ENCODE data around the gene TMEM198.

TMEM198 gene

GRCh38 chr2:219525533-219526232, 18.1 kb upstream of the TMEM198 start:
- DNase-seq (ENCODE audit: low read depth): no peak
- H3K4me3 ChIP-seq (ENCODE audit: low read depth, low read length): no peak overlapping the region
- no peak for TF ChIP-seq CTCF (IDR thresholded peaks at IDR 0.05; ENCODE audit: low read depth, low read length, missing control alignments)

GRCh38 chr2:219526320-219527075, 17.3 kb upstream of the TMEM198 start:
- no peak for DNase-seq (ENCODE audit: low read depth)
- no peak overlapping the region for H3K4me3 ChIP-seq (ENCODE audit: low read depth, low read length)

GRCh38 chr2:219527076-219527394, 16.8 kb upstream of the TMEM198 start:
- H3K4me3 ChIP-seq (ENCODE audit: low read depth, low read length): no peak overlapping the region
- no peak for DNase-seq (ENCODE audit: low read depth)
- no peak for TF ChIP-seq CTCF (IDR thresholded peaks at IDR 0.05; ENCODE audit: low read depth, low read length, missing control alignments)

More at GRCh38 chr2:219526320-219527075, 17.3 kb upstream of the TMEM198 start:
- no peak for TF ChIP-seq CTCF (IDR thresholded peaks at IDR 0.05; ENCODE audit: low read depth, low read length, missing control alignments)

GRCh38 chr2:219527472-219527871, 16.4 kb upstream of the TMEM198 start:
- DNase-seq (ENCODE audit: low read depth): no peak
- H3K4me3 ChIP-seq (ENCODE audit: low read depth, low read length): no peak overlapping the region
- no peak for TF ChIP-seq CTCF (IDR thresholded peaks at IDR 0.05; ENCODE audit: low read depth, low read length, missing control alignments)

- TF ChIP-seq CTCF (IDR thresholded peaks at IDR 0.05; ENCODE audit: low read depth, low read length, missing control alignments): peak; percentile 95
- peak; percentile 43 for DNase-seq (ENCODE audit: low read depth)
- no peak overlapping the region for H3K4me3 ChIP-seq (ENCODE audit: low read depth, low read length)
Observed at GRCh38 chr2:219530048-219530963, 13.5 kb upstream of the TMEM198 start.

- TF ChIP-seq CTCF (IDR thresholded peaks at IDR 0.05; ENCODE audit: low read depth, low read length, missing control alignments): no peak
- DNase-seq (ENCODE audit: low read depth): no peak
- H3K4me3 ChIP-seq (ENCODE audit: low read depth, low read length): no peak overlapping the region
Observed at GRCh38 chr2:219531639-219532377, 12.0 kb upstream of the TMEM198 start.

Measured in GM12864 (cell line).